Panc1 (cell line): ENCODE data around the gene HOXA5.

Experiments used
- CTCF ChIP-seq: fragments of 450-650 bp; IDR thresholded peaks from 2 replicates; pipeline ENCODE4 v1.5.1; 2017; ENCODE audit warnings: mild to moderate bottlenecking
- TCF7L2 ChIP-seq: IDR thresholded peaks from 2 replicates; pipeline ENCODE4 v1.6.1; 2011; ENCODE audit warnings: mild to moderate bottlenecking, low read depth, low read length, inconsistent platforms
- TF ChIP-seq, protein P1 (sequence below), 2 experiments: IDR thresholded peaks; 2 replicates each; pipeline ENCODE4 v1.6.1; 2011 to 2012; ENCODE audit warnings: low read depth in 2 of 2, control low read depth in 1 of 2, low read length in 1 of 2, mild to moderate bottlenecking in 1 of 2, moderate library complexity in 1 of 2; ENCODE audit not compliant: insufficient read depth in 1 of 2

DNA sequence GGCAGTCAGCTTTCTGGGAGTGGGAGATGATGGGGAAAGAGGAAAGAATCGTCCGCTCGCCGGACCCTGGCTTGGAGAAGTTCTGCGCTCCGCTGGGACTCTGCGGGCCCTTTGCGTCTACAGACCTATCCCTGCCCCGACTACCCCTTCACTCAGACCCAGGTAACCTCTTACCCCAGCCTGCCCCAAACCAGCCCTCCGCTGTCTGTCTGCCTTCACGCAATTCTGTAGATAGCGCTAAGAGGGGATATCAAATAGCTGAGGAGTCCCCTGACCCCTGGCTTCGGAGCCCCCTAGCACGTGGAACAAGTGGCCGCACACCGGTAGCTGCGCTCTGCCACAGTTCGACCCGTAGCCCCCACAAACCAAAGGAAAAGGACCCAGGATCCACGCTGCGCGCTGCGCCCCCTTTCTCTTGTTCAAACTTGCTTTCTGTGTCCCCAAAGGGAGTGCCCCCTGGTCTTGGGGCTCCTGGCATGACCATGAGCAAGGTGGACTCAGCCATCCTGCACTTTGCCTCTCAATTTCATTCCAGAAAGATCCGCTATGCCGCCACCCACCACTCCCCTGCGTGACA is 19.9 kb downstream of the HOXA5 start:
- TF ChIP-seq CTCF (no peak), TCF7L2 (no peak)
- TF ChIP-seq, protein P1, sequence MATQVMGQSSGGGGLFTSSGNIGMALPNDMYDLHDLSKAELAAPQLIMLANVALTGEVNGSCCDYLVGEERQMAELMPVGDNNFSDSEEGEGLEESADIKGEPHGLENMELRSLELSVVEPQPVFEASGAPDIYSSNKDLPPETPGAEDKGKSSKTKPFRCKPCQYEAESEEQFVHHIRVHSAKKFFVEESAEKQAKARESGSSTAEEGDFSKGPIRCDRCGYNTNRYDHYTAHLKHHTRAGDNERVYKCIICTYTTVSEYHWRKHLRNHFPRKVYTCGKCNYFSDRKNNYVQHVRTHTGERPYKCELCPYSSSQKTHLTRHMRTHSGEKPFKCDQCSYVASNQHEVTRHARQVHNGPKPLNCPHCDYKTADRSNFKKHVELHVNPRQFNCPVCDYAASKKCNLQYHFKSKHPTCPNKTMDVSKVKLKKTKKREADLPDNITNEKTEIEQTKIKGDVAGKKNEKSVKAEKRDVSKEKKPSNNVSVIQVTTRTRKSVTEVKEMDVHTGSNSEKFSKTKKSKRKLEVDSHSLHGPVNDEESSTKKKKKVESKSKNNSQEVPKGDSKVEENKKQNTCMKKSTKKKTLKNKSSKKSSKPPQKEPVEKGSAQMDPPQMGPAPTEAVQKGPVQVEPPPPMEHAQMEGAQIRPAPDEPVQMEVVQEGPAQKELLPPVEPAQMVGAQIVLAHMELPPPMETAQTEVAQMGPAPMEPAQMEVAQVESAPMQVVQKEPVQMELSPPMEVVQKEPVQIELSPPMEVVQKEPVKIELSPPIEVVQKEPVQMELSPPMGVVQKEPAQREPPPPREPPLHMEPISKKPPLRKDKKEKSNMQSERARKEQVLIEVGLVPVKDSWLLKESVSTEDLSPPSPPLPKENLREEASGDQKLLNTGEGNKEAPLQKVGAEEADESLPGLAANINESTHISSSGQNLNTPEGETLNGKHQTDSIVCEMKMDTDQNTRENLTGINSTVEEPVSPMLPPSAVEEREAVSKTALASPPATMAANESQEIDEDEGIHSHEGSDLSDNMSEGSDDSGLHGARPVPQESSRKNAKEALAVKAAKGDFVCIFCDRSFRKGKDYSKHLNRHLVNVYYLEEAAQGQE (IDR thresholded peaks at IDR 0.05; ENCODE audit: insufficient read depth in 1 of 2, low read depth in 2 of 2, low read length in 1 of 2): no peak
